ENCODE measurements around the gene COL5A1.

The COL5A1 gene

GRCh38 chr9:134888603-134889190 lies 247.1 kb downstream of the COL5A1 start:
- Histone ChIP-seq H3K79me1 (replicated peaks; ENCODE audit: low read length, poor library complexity, severe bottlenecking) (no peaks in the 10 kb centered on the region), H3K27me3 (ENCODE audit: control insufficient read depth in 1 of 2, insufficient read depth in 1 of 2, low read length in 2 of 2) (peaks cover 26 to 28% of the 10 kb centered on the region in 2 experiments), H2BK120ac (ENCODE audit: low read depth, low read length) (no peak overlapping the region), H4K91ac (ENCODE audit: low read length) (no peak overlapping the region), H4K8ac (ENCODE audit: low read length) (no peak overlapping the region), H2BK15ac (ENCODE audit: low read depth, poor library complexity, severe bottlenecking) (no peak overlapping the region), H3K4ac (ENCODE audit: low read depth in 1 of 2, low read length in 2 of 2) (no peak overlapping the region), H3K9ac (ENCODE audit: low read length) (no peak overlapping the region), H3K4me3 (ENCODE audit: insufficient read depth in 1 of 2, low read depth in 1 of 2, low read length in 2 of 2) (no peak overlapping the region), H2AK5ac (ENCODE audit: low read length, severe bottlenecking) (no peak overlapping the region), H3K27ac (ENCODE audit: low read length, poor library complexity, severe bottlenecking) (no peak overlapping the region), H3K9me3 (ENCODE audit: control insufficient read depth, low read length) (no peaks in the 10 kb centered on the region), H2AFZ (ENCODE audit: low read depth, low read length) (no peak overlapping the region), H3K4me2 (ENCODE audit: low read length, poor library complexity, severe bottlenecking) (no peak overlapping the region), H2BK5ac (ENCODE audit: low read depth, low read length, poor library complexity, severe bottlenecking) (no peak overlapping the region), H3K14ac (ENCODE audit: low read length in 2 of 2) (no peak overlapping the region), H3K4me1 (ENCODE audit: control insufficient read depth, insufficient read depth, low read depth, low read length) (no peaks in the 10 kb centered on the region), H3K23ac (ENCODE audit: low read length in 2 of 2) (no peak overlapping the region), H3K36me3 (ENCODE audit: control insufficient read depth in 1 of 2, insufficient read depth in 2 of 2, low read depth in 1 of 2, low read length in 2 of 2) (no peaks in the 10 kb centered on the region), H2BK12ac (ENCODE audit: low read length in 2 of 2) (no peak overlapping the region), H3K18ac (ENCODE audit: low read depth in 1 of 2, low read length in 2 of 2) (no peak overlapping the region)
- no peak for DNase-seq
- 77% methylated on average over 12 of the region's 14 CpGs for WGBS

- H3K36me3 ChIP-seq (ENCODE audit: control insufficient read depth in 1 of 2, insufficient read depth in 2 of 2, low read depth in 1 of 2, low read length in 2 of 2), result no peaks in the 10 kb centered on the region
- no peak overlapping the region for H3K4me2 ChIP-seq (ENCODE audit: low read length, poor library complexity, severe bottlenecking)
- WGBS, result 88% methylated on average over 10 of the region's 10 CpGs
- no peak overlapping the region for H2BK15ac ChIP-seq (ENCODE audit: low read depth, poor library complexity, severe bottlenecking)
- H2BK12ac ChIP-seq (ENCODE audit: low read length in 2 of 2), result no peak overlapping the region
- H3K79me1 ChIP-seq (replicated peaks; ENCODE audit: low read length, poor library complexity, severe bottlenecking), result no peaks in the 10 kb centered on the region
- no peak overlapping the region for H2AFZ ChIP-seq (ENCODE audit: low read depth, low read length)
- no peak for DNase-seq
- H3K4me3 ChIP-seq (ENCODE audit: insufficient read depth in 1 of 2, low read depth in 1 of 2, low read length in 2 of 2), result no peak overlapping the region
- no peaks in the 10 kb centered on the region for H3K4me1 ChIP-seq (ENCODE audit: control insufficient read depth, insufficient read depth, low read depth, low read length)
- no peak overlapping the region for H4K91ac ChIP-seq (ENCODE audit: low read length)
- H3K9me3 ChIP-seq (ENCODE audit: control insufficient read depth, low read length), result no peaks in the 10 kb centered on the region
- peaks cover 26 to 28% of the 10 kb centered on the region in 2 experiments for H3K27me3 ChIP-seq (ENCODE audit: control insufficient read depth in 1 of 2, insufficient read depth in 1 of 2, low read length in 2 of 2)
- no peak overlapping the region for H3K27ac ChIP-seq (ENCODE audit: low read length, poor library complexity, severe bottlenecking)
- no peak overlapping the region for H4K8ac ChIP-seq (ENCODE audit: low read length)
- no peak overlapping the region for H2BK120ac ChIP-seq (ENCODE audit: low read depth, low read length)
- no peak overlapping the region for H2BK5ac ChIP-seq (ENCODE audit: low read depth, low read length, poor library complexity, severe bottlenecking)
- no peak overlapping the region for H3K14ac ChIP-seq (ENCODE audit: low read length in 2 of 2)
- no peak overlapping the region for H3K23ac ChIP-seq (ENCODE audit: low read length in 2 of 2)
- no peak overlapping the region for H3K4ac ChIP-seq (ENCODE audit: low read depth in 1 of 2, low read length in 2 of 2)
- no peak overlapping the region for H3K18ac ChIP-seq (ENCODE audit: low read depth in 1 of 2, low read length in 2 of 2)
- H3K9ac ChIP-seq (ENCODE audit: low read length), result no peak overlapping the region
- H2AK5ac ChIP-seq (ENCODE audit: low read length, severe bottlenecking), result no peak overlapping the region
Measured at GRCh38 chr9:134889386-134890154, 248.0 kb downstream of the COL5A1 start.

GRCh38 chr9:134890155-134890495 lies 248.5 kb downstream of the COL5A1 start:
- H2AK5ac ChIP-seq (ENCODE audit: low read length, severe bottlenecking), result no peak overlapping the region
- 70% methylated on average over 5 of the region's 5 CpGs for WGBS
- no peak overlapping the region for H4K8ac ChIP-seq (ENCODE audit: low read length)

GRCh38 chr9:134891053-134891452 lies 249.4 kb downstream of the COL5A1 start:
- no peak overlapping the region for H3K4me2 ChIP-seq (ENCODE audit: low read length, poor library complexity, severe bottlenecking)
- H2BK12ac ChIP-seq (ENCODE audit: low read length in 2 of 2), result no peak overlapping the region
- no peak overlapping the region for H3K4me3 ChIP-seq (ENCODE audit: insufficient read depth in 1 of 2, low read depth in 1 of 2, low read length in 2 of 2)
- H3K18ac ChIP-seq (ENCODE audit: low read depth in 1 of 2, low read length in 2 of 2), result no peak overlapping the region
- no peak overlapping the region for H4K91ac ChIP-seq (ENCODE audit: low read length)
- WGBS, result 86% methylated on average over 8 of the region's 8 CpGs
- H3K9ac ChIP-seq (ENCODE audit: low read length), result no peak overlapping the region
- H3K23ac ChIP-seq (ENCODE audit: low read length in 2 of 2), result no peak overlapping the region
- H3K9me3 ChIP-seq (ENCODE audit: control insufficient read depth, low read length), result no peaks in the 10 kb centered on the region
- H3K14ac ChIP-seq (ENCODE audit: low read length in 2 of 2), result no peak overlapping the region
- H4K8ac ChIP-seq (ENCODE audit: low read length), result no peak overlapping the region
- H3K79me1 ChIP-seq (replicated peaks; ENCODE audit: low read length, poor library complexity, severe bottlenecking), result no peaks in the 10 kb centered on the region
- H2AFZ ChIP-seq (ENCODE audit: low read depth, low read length), result no peak overlapping the region
- DNase-seq, result no peak
- no peaks in the 10 kb centered on the region for H3K36me3 ChIP-seq (ENCODE audit: control insufficient read depth in 1 of 2, insufficient read depth in 2 of 2, low read depth in 1 of 2, low read length in 2 of 2)
- H2AK5ac ChIP-seq (ENCODE audit: low read length, severe bottlenecking), result no peak overlapping the region
- no peak overlapping the region for H2BK120ac ChIP-seq (ENCODE audit: low read depth, low read length)
- H2BK5ac ChIP-seq (ENCODE audit: low read depth, low read length, poor library complexity, severe bottlenecking), result no peak overlapping the region
- H3K27ac ChIP-seq (ENCODE audit: low read length, poor library complexity, severe bottlenecking), result no peak overlapping the region
- H3K4ac ChIP-seq (ENCODE audit: low read depth in 1 of 2, low read length in 2 of 2), result no peak overlapping the region
- no peak overlapping the region for H2BK15ac ChIP-seq (ENCODE audit: low read depth, poor library complexity, severe bottlenecking)
- H3K4me1 ChIP-seq (ENCODE audit: control insufficient read depth, insufficient read depth, low read depth, low read length), result peaks cover under 1% of the 10 kb centered on the region
- H3K27me3 ChIP-seq (ENCODE audit: control insufficient read depth in 1 of 2, insufficient read depth in 1 of 2, low read length in 2 of 2), result peaks cover 26 to 28% of the 10 kb centered on the region in 2 experiments

More at GRCh38 chr9:134890155-134890495, 248.5 kb downstream of the COL5A1 start:
- Histone ChIP-seq H3K27me3 (ENCODE audit: control insufficient read depth in 1 of 2, insufficient read depth in 1 of 2, low read length in 2 of 2) (peaks cover 26 to 28% of the 10 kb centered on the region in 2 experiments), H2BK12ac (ENCODE audit: low read length in 2 of 2) (no peak overlapping the region), H2BK120ac (ENCODE audit: low read depth, low read length) (no peak overlapping the region), H3K36me3 (ENCODE audit: control insufficient read depth in 1 of 2, insufficient read depth in 2 of 2, low read depth in 1 of 2, low read length in 2 of 2) (no peaks in the 10 kb centered on the region), H2AFZ (ENCODE audit: low read depth, low read length) (no peak overlapping the region), H3K27ac (ENCODE audit: low read length, poor library complexity, severe bottlenecking) (no peak overlapping the region), H3K9ac (ENCODE audit: low read length) (no peak overlapping the region), H3K9me3 (ENCODE audit: control insufficient read depth, low read length) (no peaks in the 10 kb centered on the region), H3K4ac (ENCODE audit: low read depth in 1 of 2, low read length in 2 of 2) (no peak overlapping the region), H3K18ac (ENCODE audit: low read depth in 1 of 2, low read length in 2 of 2) (no peak overlapping the region), H4K91ac (ENCODE audit: low read length) (no peak overlapping the region), H3K4me2 (ENCODE audit: low read length, poor library complexity, severe bottlenecking) (no peak overlapping the region), H3K79me1 (replicated peaks; ENCODE audit: low read length, poor library complexity, severe bottlenecking) (no peaks in the 10 kb centered on the region), H3K4me1 (ENCODE audit: control insufficient read depth, insufficient read depth, low read depth, low read length) (no peaks in the 10 kb centered on the region), H3K23ac (ENCODE audit: low read length in 2 of 2) (no peak overlapping the region), H2BK15ac (ENCODE audit: low read depth, poor library complexity, severe bottlenecking) (no peak overlapping the region), H3K14ac (ENCODE audit: low read length in 2 of 2) (no peak overlapping the region), H2BK5ac (ENCODE audit: low read depth, low read length, poor library complexity, severe bottlenecking) (no peak overlapping the region), H3K4me3 (ENCODE audit: insufficient read depth in 1 of 2, low read depth in 1 of 2, low read length in 2 of 2) (no peak overlapping the region)
- no peak for DNase-seq

Measured in mesenchymal stem cell (in vitro differentiated cells and primary cell).